Activated effector memory CD4-positive, alpha-beta T cell treated with Interleukin-2 at 50 U/mL for 16 hours (primary cell): Measurements from ENCODE around the gene RFPL4AL1.
"Not testable (repeated sequence)": the region's sequence is repeated elsewhere in the genome, so short reads cannot be mapped to it uniquely, and the experiment has no call there.

Experiments used
- DNase-seq: peaks from one replicate; pipeline ENCODE4 v3.0.0-alpha.2; 2020

RFPL4AL1 gene

GRCh38 chr19:55768818-55769217 is at the start of gene RFPL4AL1:
TSS of gene RFPL4AL1 (plus strand) at chr19:55769118. CDS start at chr19:55771805, 2,687 bp downstream.
- not testable (repeated sequence) for DNase-seq

- no peak for DNase-seq
Observed at GRCh38 chr19:55720214-55720746, 48.6 kb upstream of the RFPL4AL1 start.

- DNase-seq: no peak
Observed at GRCh38 chr19:55720801-55721200, 48.1 kb upstream of the RFPL4AL1 start.

- DNase-seq: no peak
Observed at GRCh38 chr19:55723491-55723890, 45.4 kb upstream of the RFPL4AL1 start.

- DNase-seq: not testable (repeated sequence)
Observed at GRCh38 chr19:55730378-55730777, 38.5 kb upstream of the RFPL4AL1 start.

GRCh38 chr19:55738302-55738701 is 30.6 kb upstream of the RFPL4AL1 start, which contains the start of gene NLRP9:
TSS of gene NLRP9 (minus strand) at chr19:55738402. CDS start at chr19:55738374, 28 bp downstream.
- no peak for DNase-seq

- DNase-seq: no peak
Observed at GRCh38 chr19:55750715-55751114, 18.2 kb upstream of the RFPL4AL1 start.

- DNase-seq: no peak
Observed at GRCh38 chr19:55753401-55753800, 15.5 kb upstream of the RFPL4AL1 start.

- not testable (repeated sequence) for DNase-seq
Observed at GRCh38 chr19:55756808-55757207, 12.1 kb upstream of the RFPL4AL1 start.

- not testable (repeated sequence) for DNase-seq
Observed at GRCh38 chr19:55758797-55759196, 10.1 kb upstream of the RFPL4AL1 start, which contains the start of gene RFPL4A. TSS of gene RFPL4A (plus strand) at chr19:55759097. CDS start at chr19:55761801, 2,704 bp downstream.

GRCh38 chr19:55766466-55766865 is 2.5 kb upstream of the RFPL4AL1 start:
- no peak for DNase-seq

- not testable (repeated sequence) for DNase-seq
Observed at GRCh38 chr19:55769632-55770031, 714 bp downstream of the RFPL4AL1 start.

GRCh38 chr19:55777528-55777927 is 8.6 kb downstream of the RFPL4AL1 start:
- no peak for DNase-seq

GRCh38 chr19:55778331-55778730 is 9.4 kb downstream of the RFPL4AL1 start:
- DNase-seq: no peak

- no peak for DNase-seq
Observed at GRCh38 chr19:55781112-55781511, 12.2 kb downstream of the RFPL4AL1 start.

- no peak for DNase-seq
Observed at GRCh38 chr19:55795021-55795420, 26.1 kb downstream of the RFPL4AL1 start.

GRCh38 chr19:55801416-55801815 is 32.5 kb downstream of the RFPL4AL1 start:
- DNase-seq: no peak

GRCh38 chr19:55802281-55802680 is 33.4 kb downstream of the RFPL4AL1 start:
- no peak for DNase-seq

- DNase-seq: no peak
Observed at GRCh38 chr19:55809381-55810058, 40.6 kb downstream of the RFPL4AL1 start.

GRCh38 chr19:55811340-55811739 is 42.4 kb downstream of the RFPL4AL1 start:
- no peak for DNase-seq

- no peak for DNase-seq
Observed at GRCh38 chr19:55812449-55812848, 43.5 kb downstream of the RFPL4AL1 start.

GRCh38 chr19:55813906-55814305 is 45.0 kb downstream of the RFPL4AL1 start:
- DNase-seq: no peak

- no peak for DNase-seq
Observed at GRCh38 chr19:55820037-55820436, 51.1 kb downstream of the RFPL4AL1 start.
